NCI-H82 (cell line): Measurements from ENCODE around the gene ZNF420.
A peak's percentile ranks its signal among the peaks of the same experiment; 100 is the strongest.
"Not testable (repeated sequence)": the region's sequence is repeated elsewhere in the genome, so short reads cannot be mapped to it uniquely, and the experiment has no call there.

Experiments
- DNase-seq: peaks from one replicate; lab custom pipeline; 2025; lab: John Stamatoyannopoulos, UW

The ZNF420 gene

GRCh38 chr19:37077934-37078716, at the start of gene ZNF420:
ZNF420 (plus strand) TSS chr19:37078433; CDS start chr19:37089119, 10,686 bp downstream.
- peak; percentile 99 for DNase-seq

GRCh38 chr19:37045140-37045539, 33.1 kb upstream of the ZNF420 start:
- DNase-seq: no peak

GRCh38 chr19:37055330-37055729, 22.9 kb upstream of the ZNF420 start:
- no peak for DNase-seq

- no peak for DNase-seq
Measured at GRCh38 chr19:37056776-37057175, 21.5 kb upstream of the ZNF420 start.

- DNase-seq: no peak
Measured at GRCh38 chr19:37059142-37059541, 19.1 kb upstream of the ZNF420 start.

GRCh38 chr19:37064886-37065285, 13.3 kb upstream of the ZNF420 start:
- DNase-seq: peak; percentile 85

GRCh38 chr19:37074111-37074510, 4.1 kb upstream of the ZNF420 start:
- DNase-seq: no peak

- no peak for DNase-seq
Measured at GRCh38 chr19:37074819-37075362, 3.3 kb upstream of the ZNF420 start.

GRCh38 chr19:37076524-37076923, 1.7 kb upstream of the ZNF420 start:
- DNase-seq: not testable (repeated sequence)

- no peak for DNase-seq
Measured at GRCh38 chr19:37077501-37077933, 716 bp upstream of the ZNF420 start.

- DNase-seq: no peak
Measured at GRCh38 chr19:37078717-37079032, 442 bp downstream of the ZNF420 start.

GRCh38 chr19:37079238-37079637, 1.0 kb downstream of the ZNF420 start:
- peak; percentile 50 for DNase-seq

- DNase-seq: no peak
Measured at GRCh38 chr19:37082307-37082706, 4.1 kb downstream of the ZNF420 start.

- no peak for DNase-seq
Measured at GRCh38 chr19:37087110-37087509, 8.9 kb downstream of the ZNF420 start.

- DNase-seq: no peak
Measured at GRCh38 chr19:37095859-37096258, 17.6 kb downstream of the ZNF420 start.

- DNase-seq: no peak
Measured at GRCh38 chr19:37098570-37098969, 20.3 kb downstream of the ZNF420 start.

GRCh38 chr19:37104135-37104534, 25.9 kb downstream of the ZNF420 start:
- not testable (repeated sequence) for DNase-seq

GRCh38 chr19:37111753-37112152, 33.5 kb downstream of the ZNF420 start:
- DNase-seq: peak; percentile 44

GRCh38 chr19:37114001-37114400, 35.8 kb downstream of the ZNF420 start:
- DNase-seq: peak; percentile 15

GRCh38 chr19:37122093-37122492, 43.9 kb downstream of the ZNF420 start:
- DNase-seq: not testable (repeated sequence)

- no peak for DNase-seq
Measured at GRCh38 chr19:37127999-37128820, 50.0 kb downstream of the ZNF420 start.

GRCh38 chr19:37128821-37129177, 50.6 kb downstream of the ZNF420 start:
- DNase-seq: no peak

GRCh38 chr19:37136111-37136510, 57.9 kb downstream of the ZNF420 start:
- DNase-seq: no peak
